Fibroblast of villous mesenchyme (primary cell): ENCODE results near the gene CACNA2D2. TPM values are rescaled to one million over a fixed set of nuclear protein-coding genes. Genes with fewer than 3 reads are reported as not detected.

Experiments
- DNase-seq: peaks from one replicate; pipeline ENCODE4 v3.0.0-alpha.2; 2010; ENCODE audit warnings: low read depth
- H3K4me3 ChIP-seq: 2 replicates; pipeline ENCODE4 v1.5.1; 2011; ENCODE audit warnings: low read depth, mild to moderate bottlenecking, low read length
- total RNA-seq: library from RNA; depleted of rRNA; stranded (reverse); fragments of >200 nt; gene quantifications from 2 replicates; pipeline ENCODE4 v1.2.3, GENCODE V29; 2012
- TF ChIP-seq, protein P1 (sequence below): IDR thresholded peaks from 2 replicates; pipeline ENCODE4 v1.5.1; 2012; ENCODE audit warnings: low read depth, mild to moderate bottlenecking, low read length; ENCODE audit not compliant: insufficient read depth

CACNA2D2 gene
- total RNA-seq, 1 donor = not detected

DNA sequence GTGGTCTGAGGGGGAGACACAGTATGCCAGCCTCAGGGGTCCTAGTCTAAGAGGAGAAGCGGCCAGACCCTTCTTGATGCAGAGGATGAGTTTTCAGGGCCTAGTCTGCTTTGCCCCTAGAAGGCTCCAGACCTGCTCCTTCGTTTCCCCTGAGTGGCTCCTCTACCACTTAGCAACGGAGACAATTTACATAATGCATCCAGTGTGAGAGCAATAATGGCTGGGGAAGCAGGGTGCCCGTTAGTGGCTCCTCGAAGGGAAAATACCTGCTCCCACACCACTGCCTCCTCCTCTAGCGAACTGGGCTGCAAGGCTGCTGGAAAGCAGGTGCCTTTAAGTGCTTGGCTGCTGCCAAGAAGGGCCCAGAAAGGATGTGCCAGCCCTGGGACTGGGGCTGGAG lies 38.9 kb downstream of the CACNA2D2 start:
- no peak for DNase-seq
- no peak overlapping the region for H3K4me3 ChIP-seq
- TF ChIP-seq, protein P1, sequence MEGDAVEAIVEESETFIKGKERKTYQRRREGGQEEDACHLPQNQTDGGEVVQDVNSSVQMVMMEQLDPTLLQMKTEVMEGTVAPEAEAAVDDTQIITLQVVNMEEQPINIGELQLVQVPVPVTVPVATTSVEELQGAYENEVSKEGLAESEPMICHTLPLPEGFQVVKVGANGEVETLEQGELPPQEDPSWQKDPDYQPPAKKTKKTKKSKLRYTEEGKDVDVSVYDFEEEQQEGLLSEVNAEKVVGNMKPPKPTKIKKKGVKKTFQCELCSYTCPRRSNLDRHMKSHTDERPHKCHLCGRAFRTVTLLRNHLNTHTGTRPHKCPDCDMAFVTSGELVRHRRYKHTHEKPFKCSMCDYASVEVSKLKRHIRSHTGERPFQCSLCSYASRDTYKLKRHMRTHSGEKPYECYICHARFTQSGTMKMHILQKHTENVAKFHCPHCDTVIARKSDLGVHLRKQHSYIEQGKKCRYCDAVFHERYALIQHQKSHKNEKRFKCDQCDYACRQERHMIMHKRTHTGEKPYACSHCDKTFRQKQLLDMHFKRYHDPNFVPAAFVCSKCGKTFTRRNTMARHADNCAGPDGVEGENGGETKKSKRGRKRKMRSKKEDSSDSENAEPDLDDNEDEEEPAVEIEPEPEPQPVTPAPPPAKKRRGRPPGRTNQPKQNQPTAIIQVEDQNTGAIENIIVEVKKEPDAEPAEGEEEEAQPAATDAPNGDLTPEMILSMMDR = no peak

DNA sequence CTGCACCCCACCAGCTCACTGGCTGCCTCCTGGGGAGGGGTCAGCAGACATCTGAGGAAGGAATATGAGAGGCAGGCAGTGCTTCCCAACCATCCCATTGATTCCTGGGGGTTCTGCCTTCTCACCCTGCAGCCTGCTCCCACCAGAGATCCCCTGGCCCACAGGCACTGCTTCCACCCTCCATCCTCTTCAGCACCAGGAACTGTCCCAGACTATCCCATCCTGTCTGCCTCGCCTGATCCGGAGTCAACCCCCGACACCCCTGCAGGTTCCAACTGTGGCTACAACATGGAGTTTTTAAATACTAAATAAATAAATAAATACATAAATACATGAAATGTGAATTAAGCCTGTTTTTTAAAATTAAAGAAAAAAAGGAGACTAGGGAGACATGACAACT lies 43.6 kb downstream of the CACNA2D2 start:
- no peak for DNase-seq
- TF ChIP-seq, protein P1 = no peak
- H3K4me3 ChIP-seq = no peak overlapping the region

DNA sequence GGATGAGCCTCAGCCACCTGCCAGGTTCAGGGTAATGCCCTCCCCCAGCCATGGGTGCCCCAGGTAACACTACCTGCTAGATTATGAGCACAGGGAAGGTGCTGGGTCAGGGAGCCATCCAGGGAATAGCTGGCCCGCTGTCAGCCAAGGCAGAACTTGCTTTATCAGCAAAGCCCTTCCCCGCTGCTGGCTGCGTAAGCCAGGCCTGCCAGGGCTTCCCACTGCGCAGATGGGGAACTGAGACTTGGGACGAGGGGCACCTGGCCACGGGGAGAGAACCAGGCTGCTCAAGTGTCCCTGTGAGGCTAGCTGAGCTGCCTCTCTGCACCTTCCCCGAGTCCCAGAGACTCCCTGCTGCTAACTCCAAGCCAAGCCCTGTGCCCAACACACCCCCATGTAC lies 45.4 kb downstream of the CACNA2D2 start:
- TF ChIP-seq, protein P1 = no peak
- no peak overlapping the region for H3K4me3 ChIP-seq
- DNase-seq = no peak

DNA sequence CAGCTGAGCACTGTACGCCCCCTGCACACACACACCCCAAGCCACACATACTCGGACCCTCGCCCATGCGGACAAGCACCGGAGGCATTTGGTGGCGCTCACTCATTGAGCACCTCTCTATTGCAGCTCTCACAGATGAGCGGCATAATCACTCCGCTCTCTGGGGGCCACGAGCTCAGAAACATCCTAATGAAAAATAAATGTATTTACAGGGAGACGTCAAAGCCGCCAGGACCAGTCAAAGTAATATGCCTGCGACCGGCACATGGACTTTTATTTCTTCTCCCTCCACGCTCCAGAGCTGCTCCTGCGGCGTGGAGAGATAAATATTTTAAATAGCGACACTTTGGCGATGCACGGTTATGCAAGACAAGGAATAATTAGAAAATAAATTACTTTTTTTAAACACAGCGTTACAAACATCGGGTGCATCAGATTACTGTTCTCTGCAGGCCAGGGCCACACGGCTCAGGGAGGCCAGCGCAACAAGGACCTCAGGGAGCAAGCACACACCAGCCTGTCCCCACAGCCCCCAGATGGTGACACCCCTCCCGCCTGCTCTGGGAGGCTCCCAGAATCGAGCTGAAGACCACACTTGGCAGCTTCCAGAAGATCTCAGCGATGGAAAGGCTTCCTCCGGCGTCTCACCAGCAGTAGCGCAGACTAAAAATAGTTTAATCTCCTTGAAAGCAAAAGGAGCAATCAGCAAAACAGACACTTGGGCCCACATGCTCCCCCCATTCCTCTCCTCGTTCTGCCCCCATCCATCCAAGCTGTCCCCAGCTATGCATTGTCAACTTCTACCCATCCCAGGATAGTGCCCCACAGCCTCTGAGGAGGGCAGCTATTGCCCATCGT lies 48.0 kb downstream of the CACNA2D2 start:
- TF ChIP-seq, protein P1 = no peak
- H3K4me3 ChIP-seq = no peak overlapping the region
- DNase-seq = no peak

DNA sequence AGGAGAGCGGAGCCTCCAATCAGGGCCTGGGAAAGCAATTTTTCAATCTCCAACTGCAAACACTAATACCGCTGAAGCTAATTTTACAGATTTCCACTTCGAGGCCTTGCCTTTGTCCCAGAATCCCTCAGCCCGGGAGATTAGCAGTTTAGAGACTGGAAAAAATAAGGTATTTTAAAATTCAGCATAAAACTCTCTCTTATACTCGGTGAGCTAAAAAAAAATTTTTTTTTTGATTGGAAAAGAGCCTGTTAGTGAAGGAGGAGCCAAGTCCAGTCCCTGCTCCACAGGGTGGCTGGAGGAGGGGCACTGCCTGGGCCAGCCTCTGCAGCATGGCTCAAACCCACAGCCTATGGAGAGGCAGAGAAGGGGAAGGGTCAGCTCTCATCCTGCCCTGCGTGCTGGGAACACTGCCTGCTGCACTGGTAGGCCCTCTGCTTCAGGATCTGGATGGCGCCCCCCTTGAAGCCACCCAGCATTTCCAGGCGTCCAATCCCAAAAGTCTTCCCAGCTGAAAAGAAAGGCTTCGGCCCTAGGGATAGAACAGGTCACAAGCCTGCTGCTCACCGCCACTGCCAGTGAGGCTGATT lies 48.9 kb downstream of the CACNA2D2 start:
- TF ChIP-seq, protein P1 = no peak
- H3K4me3 ChIP-seq = no peak overlapping the region
- no peak for DNase-seq

DNA sequence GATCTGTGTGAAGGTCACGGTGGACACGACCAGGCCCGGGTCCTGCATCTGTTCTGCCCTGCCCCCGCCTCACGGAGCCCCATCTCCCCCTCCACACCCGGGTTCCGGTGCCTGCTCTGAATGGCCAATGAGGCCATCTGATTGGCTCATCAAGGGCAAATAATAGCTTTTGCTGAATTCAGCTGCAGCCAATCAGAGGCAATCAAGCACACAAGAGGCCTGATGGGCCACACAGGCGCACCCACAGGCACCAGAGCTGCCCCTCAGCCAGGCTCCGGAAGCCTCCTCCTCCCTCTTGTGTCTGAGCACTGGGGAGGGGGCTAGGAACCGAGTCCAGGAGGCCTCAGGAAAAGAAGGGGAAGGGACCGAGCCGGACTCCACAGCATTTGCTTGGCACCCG lies 49.5 kb downstream of the CACNA2D2 start:
- DNase-seq = no peak

More for the DNA sequence above, 49.5 kb downstream of the CACNA2D2 start:
- H3K4me3 ChIP-seq = no peak overlapping the region
- TF ChIP-seq, protein P1 = no peak
